Panc1 (cell line): ENCODE measurements around the gene CALR. TPM values are rescaled to one million over a fixed set of nuclear protein-coding genes. Genes with fewer than 3 reads are reported as not detected.
A peak's percentile ranks its signal among the peaks of the same experiment; 100 is the strongest.

Experiments used
- ATAC-seq: fragments of 200-7000 bp; cut with Tn5 transposase; 2 replicates; pipeline ENCODE4 v1.9.1; 2020; ENCODE audit warnings: mild to moderate bottlenecking, moderate library complexity
- BruUV-seq: library from RNA; stranded (reverse); fragments of 400-500 nt; replicated peaks from 2 replicates; lab custom pipeline; 2021; lab: Mats Ljungman, UMichigan
- CTCF ChIA-PET: fragments of 300-600 bp; sonication (Branson Sonifier 250); formaldehyde crosslinking; loops from one replicate; lab custom pipeline; 2022; ENCODE audit warnings: antibody characterized with exemption; lab: Charles Lee
- POLR2A ChIA-PET: fragments of 300-600 bp; sonication (Branson Sonifier 250); formaldehyde crosslinking; loops from one replicate; lab custom pipeline; 2022; ENCODE audit warnings: antibody characterized with exemption; lab: Charles Lee
- DNase-seq: peaks from one replicate; pipeline ENCODE4 v3.0.0-alpha.2; 2010; ENCODE audit warnings: low read depth, low spot score
- H3K27ac ChIP-seq: 2 replicates; pipeline ENCODE4 v1.5.1; 2011; ENCODE audit warnings: mild to moderate bottlenecking, low read length, inconsistent platforms
- H3K27me3 ChIP-seq: fragments of 200-500 bp; sonication (Bioruptor generic); 2 replicates; pipeline ENCODE4 v1.6.0; 2014; ENCODE audit warnings: low read length, inconsistent platforms; ENCODE audit not compliant: control insufficient read depth, insufficient read depth
- H3K36me3 ChIP-seq: fragments of 200-500 bp; sonication (Bioruptor generic); 2 replicates; pipeline ENCODE4 v1.5.1; 2014; ENCODE audit warnings: inconsistent platforms, mild to moderate bottlenecking, low read length, moderate library complexity; ENCODE audit not compliant: control insufficient read depth, insufficient read depth
- H3K4me1 ChIP-seq: 2 replicates; pipeline ENCODE4 v1.5.1; 2011; ENCODE audit warnings: inconsistent platforms, mild to moderate bottlenecking, low read length, moderate library complexity; ENCODE audit not compliant: control insufficient read depth, insufficient read depth
- H3K4me3 ChIP-seq, 2 experiments: 2 replicates each; pipeline ENCODE4 v1.5.1; 2011 to 2012; ENCODE audit warnings: low read depth in 2 of 2, low read length in 2 of 2, mild to moderate bottlenecking in 2 of 2, inconsistent platforms in 1 of 2, moderate library complexity in 1 of 2
- H3K9me3 ChIP-seq: fragments of 200-500 bp; sonication (Bioruptor generic); 2 replicates; pipeline ENCODE4 v1.5.1; 2014; ENCODE audit warnings: low read depth, mild to moderate bottlenecking, inconsistent platforms, low read length, moderate library complexity; ENCODE audit not compliant: control insufficient read depth, insufficient read depth
- POLR2AphosphoS5 ChIP-seq: IDR thresholded peaks from 2 replicates; pipeline ENCODE4 v1.6.1; 2012; ENCODE audit warnings: mild to moderate bottlenecking, low read depth, low read length, moderate library complexity
- SIN3A ChIP-seq: IDR thresholded peaks from 2 replicates; pipeline ENCODE4 v1.6.1; 2012; ENCODE audit warnings: low read depth, mild to moderate bottlenecking, low read length, moderate library complexity, borderline replicate concordance; ENCODE audit not compliant: insufficient read depth
- TCF7L2 ChIP-seq: IDR thresholded peaks from 2 replicates; pipeline ENCODE4 v1.6.1; 2011; ENCODE audit warnings: mild to moderate bottlenecking, low read depth, low read length, inconsistent platforms
- in situ Hi-C: cut with HindIII; loops from 2 replicates; pipeline ENCODE4 v1.10.0; 2016; ENCODE audit warnings: low sequenced_read_pairs, low pct_unique_long_range_greater_than_20kb
- intact Hi-C: fragments of 100-400 bp; cut with micrococcal nuclease; formaldehyde crosslinking; loops from one replicate; pipeline ENCODE4 v1.10.0; 2022; ENCODE audit not compliant: unreplicated experiment
- total RNA-seq: library from RNA; stranded (reverse); gene quantifications from one replicate; pipeline ENCODE4 v1.2.1, GENCODE V29; 2021; ENCODE audit not compliant: unreplicated experiment
- TF ChIP-seq, protein P1 (sequence below): fragments of 450-650 bp; IDR thresholded peaks from 2 replicates; pipeline ENCODE4 v1.5.1; 2017; ENCODE audit warnings: mild to moderate bottlenecking
- TF ChIP-seq, protein P2 (sequence below), 2 experiments: IDR thresholded peaks; 2 replicates each; pipeline ENCODE4 v1.6.1; 2011 to 2012; ENCODE audit warnings: low read depth in 2 of 2, control low read depth in 1 of 2, low read length in 1 of 2, mild to moderate bottlenecking in 1 of 2, moderate library complexity in 1 of 2; ENCODE audit not compliant: insufficient read depth in 1 of 2

CALR gene
- total RNA-seq, 1 experiment from 2014 or later, result 1,060 TPM

DNA sequence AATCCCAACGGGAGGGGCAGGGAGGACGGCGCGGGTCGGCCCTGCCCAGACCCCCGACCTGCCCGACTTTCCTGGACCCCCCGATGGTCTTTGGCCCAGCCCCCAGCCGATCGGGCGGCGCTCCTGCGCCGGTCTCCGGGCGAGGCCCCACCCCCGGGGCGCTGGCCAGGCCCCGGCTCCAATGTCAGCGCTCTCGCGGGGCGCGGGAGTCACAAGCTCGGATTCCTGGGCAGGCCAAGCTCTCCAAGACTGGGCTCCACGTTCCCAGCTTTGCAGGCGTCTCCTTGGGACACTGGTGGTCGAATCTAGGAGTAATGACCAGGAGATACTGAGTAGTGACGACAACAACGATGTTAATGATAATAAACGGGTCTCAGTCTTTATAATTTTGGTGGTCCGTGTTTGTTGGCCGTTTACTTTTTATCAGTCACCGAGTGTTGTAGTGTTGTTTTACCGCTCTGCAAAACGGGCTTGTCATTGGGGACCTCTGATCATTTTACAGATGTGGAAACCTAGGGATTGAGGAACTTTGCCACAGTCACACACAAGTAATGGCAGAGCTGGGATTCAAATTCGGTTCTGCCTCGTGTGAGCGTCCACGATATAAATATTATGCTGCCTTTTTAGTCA lies 7.8 kb downstream of the CALR start:
- DNase-seq (no peak), ATAC-seq (peak; percentile 82)
- intact Hi-C loops, result no loop called here
- POLR2A ChIA-PET, result interaction anchor here (0.6 to 0.7 kb wide), 2 partner anchors 56 to 211 kb away, joined by 3 to 11 read pairs; no protein-coding TSS in a partner anchor
- TF ChIP-seq, protein P1, sequence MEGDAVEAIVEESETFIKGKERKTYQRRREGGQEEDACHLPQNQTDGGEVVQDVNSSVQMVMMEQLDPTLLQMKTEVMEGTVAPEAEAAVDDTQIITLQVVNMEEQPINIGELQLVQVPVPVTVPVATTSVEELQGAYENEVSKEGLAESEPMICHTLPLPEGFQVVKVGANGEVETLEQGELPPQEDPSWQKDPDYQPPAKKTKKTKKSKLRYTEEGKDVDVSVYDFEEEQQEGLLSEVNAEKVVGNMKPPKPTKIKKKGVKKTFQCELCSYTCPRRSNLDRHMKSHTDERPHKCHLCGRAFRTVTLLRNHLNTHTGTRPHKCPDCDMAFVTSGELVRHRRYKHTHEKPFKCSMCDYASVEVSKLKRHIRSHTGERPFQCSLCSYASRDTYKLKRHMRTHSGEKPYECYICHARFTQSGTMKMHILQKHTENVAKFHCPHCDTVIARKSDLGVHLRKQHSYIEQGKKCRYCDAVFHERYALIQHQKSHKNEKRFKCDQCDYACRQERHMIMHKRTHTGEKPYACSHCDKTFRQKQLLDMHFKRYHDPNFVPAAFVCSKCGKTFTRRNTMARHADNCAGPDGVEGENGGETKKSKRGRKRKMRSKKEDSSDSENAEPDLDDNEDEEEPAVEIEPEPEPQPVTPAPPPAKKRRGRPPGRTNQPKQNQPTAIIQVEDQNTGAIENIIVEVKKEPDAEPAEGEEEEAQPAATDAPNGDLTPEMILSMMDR, result no peak
- TF ChIP-seq TCF7L2 (no peak), SIN3A (no peak), POLR2AphosphoS5 (no peak)
- TF ChIP-seq, protein P2, sequence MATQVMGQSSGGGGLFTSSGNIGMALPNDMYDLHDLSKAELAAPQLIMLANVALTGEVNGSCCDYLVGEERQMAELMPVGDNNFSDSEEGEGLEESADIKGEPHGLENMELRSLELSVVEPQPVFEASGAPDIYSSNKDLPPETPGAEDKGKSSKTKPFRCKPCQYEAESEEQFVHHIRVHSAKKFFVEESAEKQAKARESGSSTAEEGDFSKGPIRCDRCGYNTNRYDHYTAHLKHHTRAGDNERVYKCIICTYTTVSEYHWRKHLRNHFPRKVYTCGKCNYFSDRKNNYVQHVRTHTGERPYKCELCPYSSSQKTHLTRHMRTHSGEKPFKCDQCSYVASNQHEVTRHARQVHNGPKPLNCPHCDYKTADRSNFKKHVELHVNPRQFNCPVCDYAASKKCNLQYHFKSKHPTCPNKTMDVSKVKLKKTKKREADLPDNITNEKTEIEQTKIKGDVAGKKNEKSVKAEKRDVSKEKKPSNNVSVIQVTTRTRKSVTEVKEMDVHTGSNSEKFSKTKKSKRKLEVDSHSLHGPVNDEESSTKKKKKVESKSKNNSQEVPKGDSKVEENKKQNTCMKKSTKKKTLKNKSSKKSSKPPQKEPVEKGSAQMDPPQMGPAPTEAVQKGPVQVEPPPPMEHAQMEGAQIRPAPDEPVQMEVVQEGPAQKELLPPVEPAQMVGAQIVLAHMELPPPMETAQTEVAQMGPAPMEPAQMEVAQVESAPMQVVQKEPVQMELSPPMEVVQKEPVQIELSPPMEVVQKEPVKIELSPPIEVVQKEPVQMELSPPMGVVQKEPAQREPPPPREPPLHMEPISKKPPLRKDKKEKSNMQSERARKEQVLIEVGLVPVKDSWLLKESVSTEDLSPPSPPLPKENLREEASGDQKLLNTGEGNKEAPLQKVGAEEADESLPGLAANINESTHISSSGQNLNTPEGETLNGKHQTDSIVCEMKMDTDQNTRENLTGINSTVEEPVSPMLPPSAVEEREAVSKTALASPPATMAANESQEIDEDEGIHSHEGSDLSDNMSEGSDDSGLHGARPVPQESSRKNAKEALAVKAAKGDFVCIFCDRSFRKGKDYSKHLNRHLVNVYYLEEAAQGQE (IDR thresholded peaks at IDR 0.05; ENCODE audit: insufficient read depth in 1 of 2, low read depth in 2 of 2, low read length in 1 of 2), result no peak
- CTCF ChIA-PET, result no interaction called here
- no peaks in the 10 kb centered on the region for H3K27me3 ChIP-seq
- in situ Hi-C loops, result no loop called here
- peaks cover 13% of the 10 kb centered on the region for H3K36me3 ChIP-seq
- BruUV-seq, result no TSS peak
- H3K4me3 ChIP-seq, result peak overlapping the region; percentile 89 to 91
- peaks cover 15% of the 10 kb centered on the region for H3K4me1 ChIP-seq
- H3K9me3 ChIP-seq, result no peaks in the 10 kb centered on the region
- H3K27ac ChIP-seq, result peak overlapping the region; percentile 98

DNA sequence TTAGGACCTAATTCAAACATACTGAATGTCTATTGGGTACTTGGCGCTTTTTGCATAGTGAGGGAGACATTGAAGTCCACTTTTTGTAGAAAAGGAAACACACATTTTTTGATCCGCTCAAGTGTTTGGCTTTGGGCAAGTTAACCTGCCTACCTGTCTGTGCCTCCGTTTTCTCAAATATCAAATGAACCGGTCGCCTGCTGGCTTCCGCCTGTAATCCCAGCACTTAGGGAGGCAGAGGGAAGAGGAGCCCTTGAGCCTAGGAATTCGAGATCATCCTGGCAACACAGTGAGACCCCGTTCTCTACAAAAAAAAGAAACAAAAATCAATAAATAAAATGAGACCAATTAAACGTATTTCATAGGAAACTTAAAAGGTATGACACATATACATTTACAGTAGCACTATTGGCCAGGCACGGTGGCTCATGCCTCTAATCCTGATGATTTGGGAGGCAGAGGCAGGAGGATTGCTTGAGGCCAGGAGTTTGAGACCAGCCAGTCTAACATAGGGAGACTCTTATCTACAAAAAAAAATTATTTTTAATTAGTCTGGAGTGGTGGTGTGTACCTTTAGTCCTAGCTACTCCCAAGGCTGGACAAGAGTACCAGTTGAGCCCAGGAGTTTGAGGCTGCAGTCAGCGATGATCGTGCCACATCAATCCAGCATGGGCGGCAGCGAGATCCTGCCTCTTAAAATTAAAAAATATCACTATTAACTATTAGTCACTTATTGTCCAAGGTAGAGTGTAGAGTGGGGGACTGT lies 8.5 kb downstream of the CALR start:
- ATAC-seq (no peak), DNase-seq (no peak)
- H3K4me1 ChIP-seq, result peaks cover 15% of the 10 kb centered on the region
- H3K9me3 ChIP-seq, result no peaks in the 10 kb centered on the region
- H3K4me3 ChIP-seq, result peak overlapping the region; percentile 89 to 91
- H3K27me3 ChIP-seq, result no peaks in the 10 kb centered on the region
- peak overlapping the region; percentile 98 for H3K27ac ChIP-seq
- 0 out of 2 replicates have a peak, but pooled peaks have one; percentile 24 for TF ChIP-seq POLR2AphosphoS5
- TF ChIP-seq, protein P2 (IDR thresholded peaks at IDR 0.05; ENCODE audit: insufficient read depth in 1 of 2, low read depth in 2 of 2, low read length in 1 of 2), result no peak
- in situ Hi-C loops (no loop called here), intact Hi-C loops (no loop called here)
- BruUV-seq, result TSS peak; percentile 45
- CTCF ChIA-PET, result no interaction called here
- POLR2A ChIA-PET, result interaction anchor here (0.6 kb wide), 1 partner anchor 211 kb away, joined by 11 read pairs; no protein-coding TSS in a partner anchor
- H3K36me3 ChIP-seq, result peaks cover 13% of the 10 kb centered on the region
